OCI-M2 (cell line): ENCODE data around the gene RERE.
"Not testable (repeated sequence)": the region's sequence is repeated elsewhere in the genome, so short reads cannot be mapped to it uniquely, and the experiment has no call there.

Experiments used
- DNase-seq: peaks from one replicate; lab custom pipeline; 2025; ENCODE audit not compliant: unreplicated experiment; lab: John Stamatoyannopoulos, UW

RERE gene

GRCh38 chr1:8695442-8695841, 122.0 kb downstream of the RERE start:
- not testable (repeated sequence) for DNase-seq

GRCh38 chr1:8693107-8693506, 124.3 kb downstream of the RERE start:
- no peak for DNase-seq

- no peak for DNase-seq
Measured at GRCh38 chr1:8691662-8692061, 125.8 kb downstream of the RERE start.

GRCh38 chr1:8690253-8690525, 127.3 kb downstream of the RERE start:
- DNase-seq: no peak

- no peak for DNase-seq
Measured at GRCh38 chr1:8689431-8690252, 127.8 kb downstream of the RERE start.

- DNase-seq: no peak
Measured at GRCh38 chr1:8687538-8687937, 129.9 kb downstream of the RERE start.

- no peak for DNase-seq
Measured at GRCh38 chr1:8687039-8687438, 130.4 kb downstream of the RERE start.

GRCh38 chr1:8685463-8685862, 132.0 kb downstream of the RERE start:
- DNase-seq: no peak

GRCh38 chr1:8684590-8684989, 132.8 kb downstream of the RERE start:
- DNase-seq: no peak

- DNase-seq: no peak
Measured at GRCh38 chr1:8682573-8682972, 134.9 kb downstream of the RERE start.

GRCh38 chr1:8681911-8682310, 135.5 kb downstream of the RERE start:
- no peak for DNase-seq

- DNase-seq: no peak
Measured at GRCh38 chr1:8680664-8681650, 136.5 kb downstream of the RERE start.

GRCh38 chr1:8679929-8680663, 137.3 kb downstream of the RERE start:
- DNase-seq: no peak

- DNase-seq: no peak
Measured at GRCh38 chr1:8679395-8679800, 138.0 kb downstream of the RERE start.

GRCh38 chr1:8678673-8679394, 138.6 kb downstream of the RERE start:
- no peak for DNase-seq

- no peak for DNase-seq
Measured at GRCh38 chr1:8677782-8678181, 139.7 kb downstream of the RERE start.

GRCh38 chr1:8676813-8677212, 140.6 kb downstream of the RERE start:
- no peak for DNase-seq

GRCh38 chr1:8676072-8676471, 141.4 kb downstream of the RERE start:
- no peak for DNase-seq

GRCh38 chr1:8674912-8675311, 142.5 kb downstream of the RERE start:
- DNase-seq: no peak

GRCh38 chr1:8674481-8674880, 143.0 kb downstream of the RERE start:
- no peak for DNase-seq
